Measurements from ENCODE around the gene ZFR2.
"Not testable (repeated sequence)": the region's sequence is repeated elsewhere in the genome, so short reads cannot be mapped to it uniquely, and the experiment has no call there.

The ZFR2 gene

GRCh38 chr19:3817761-3818160, 51.1 kb downstream of the ZFR2 start:
- no peak overlapping the region for H3K27ac ChIP-seq
- TF ChIP-seq Cebpa-rat (IDR thresholded peaks at IDR 0.05): no peak
- peak overlapping the region; percentile 73 for H3K4me2 ChIP-seq
- no peak overlapping the region for H3K4me3 ChIP-seq
- H3K27me3 ChIP-seq: no peaks in the 10 kb centered on the region
- H4K20me1 ChIP-seq: no peaks in the 10 kb centered on the region
- H3K36me3 ChIP-seq: no peaks in the 10 kb centered on the region
- H3K9me3 ChIP-seq: no peaks in the 10 kb centered on the region
- peaks cover 76% of the 10 kb centered on the region for H3K4me1 ChIP-seq
- H3K9ac ChIP-seq: no peak overlapping the region

- H3K27ac ChIP-seq: no peak overlapping the region
- H3K4me1 ChIP-seq: peaks cover 85% of the 10 kb centered on the region
- H4K20me1 ChIP-seq: no peaks in the 10 kb centered on the region
- no peaks in the 10 kb centered on the region for H3K9me3 ChIP-seq
- no peak for TF ChIP-seq Cebpa-rat (IDR thresholded peaks at IDR 0.05)
- H3K9ac ChIP-seq: no peak overlapping the region
- no peaks in the 10 kb centered on the region for H3K36me3 ChIP-seq
- no peak overlapping the region for H3K4me3 ChIP-seq
- peak overlapping the region; percentile 16; the same call in 1 of the 2 replicates for H3K4me2 ChIP-seq
- no peaks in the 10 kb centered on the region for H3K27me3 ChIP-seq
These were observed 52.1 kb downstream of the ZFR2 start for GRCh38 chr19:3816566-3817218.

GRCh38 chr19:3816148-3816547, 52.7 kb downstream of the ZFR2 start:
- Histone ChIP-seq H3K4me2 (peak overlapping the region; percentile 16; the same call in 1 of the 2 replicates), H3K4me1 (peaks cover 90% of the 10 kb centered on the region)
- H3K4me3 ChIP-seq, H3K36me3 ChIP-seq, H3K27me3 ChIP-seq, H3K9me3 ChIP-seq, H3K9ac ChIP-seq, H3K27ac ChIP-seq, H4K20me1 ChIP-seq: not testable (repeated sequence)

- Histone ChIP-seq H3K4me1 (peaks cover 100% of the 10 kb centered on the region), H3K27ac (peak overlapping the region; percentile 82), H4K20me1 (no peaks in the 10 kb centered on the region), H3K9ac (no peak overlapping the region), H3K4me3 (no peak overlapping the region), H3K36me3 (no peaks in the 10 kb centered on the region), H3K4me2 (peak overlapping the region; percentile 87), H3K9me3 (no peaks in the 10 kb centered on the region), H3K27me3 (no peaks in the 10 kb centered on the region)
- TF ChIP-seq Cebpa-rat (IDR thresholded peaks at IDR 0.05): no peak
These were observed 54.2 kb downstream of the ZFR2 start for GRCh38 chr19:3814648-3815047.

- Histone ChIP-seq H3K27me3 (no peaks in the 10 kb centered on the region), H3K9me3 (no peaks in the 10 kb centered on the region), H4K20me1 (no peaks in the 10 kb centered on the region), H3K4me2 (peak overlapping the region; percentile 87), H3K27ac (peak overlapping the region; percentile 82), H3K9ac (peak overlapping the region; percentile 54; the same call in 1 of the 2 replicates), H3K4me3 (peak overlapping the region; percentile 35; the same call in 1 of the 2 replicates), H3K4me1 (peaks cover 100% of the 10 kb centered on the region), H3K36me3 (no peaks in the 10 kb centered on the region)
- no peak for TF ChIP-seq Cebpa-rat (IDR thresholded peaks at IDR 0.05)
These were observed 55.1 kb downstream of the ZFR2 start for GRCh38 chr19:3813473-3814392.

- Histone ChIP-seq H3K27ac (peak overlapping the region; percentile 76), H3K9ac (peak overlapping the region; percentile 54), H4K20me1 (no peaks in the 10 kb centered on the region)
These were observed 58.0 kb downstream of the ZFR2 start for GRCh38 chr19:3810708-3811355.

GRCh38 chr19:3809881-3810707, 58.7 kb downstream of the ZFR2 start:
- Histone ChIP-seq H3K27ac (peak overlapping the region; percentile 76), H3K9me3 (no peaks in the 10 kb centered on the region), H3K9ac (peak overlapping the region; percentile 54), H3K4me3 (no peak overlapping the region), H3K4me1 (peaks cover 66% of the 10 kb centered on the region), H3K36me3 (no peaks in the 10 kb centered on the region), H3K4me2 (peak overlapping the region; percentile 87), H4K20me1 (no peaks in the 10 kb centered on the region), H3K27me3 (no peaks in the 10 kb centered on the region)
- TF ChIP-seq Cebpa-rat (IDR thresholded peaks at IDR 0.05): no peak

More at GRCh38 chr19:3810708-3811355, 58.0 kb downstream of the ZFR2 start:
- no peak for TF ChIP-seq Cebpa-rat (IDR thresholded peaks at IDR 0.05)
- H3K4me1 ChIP-seq: peaks cover 73% of the 10 kb centered on the region
- H3K36me3 ChIP-seq: no peaks in the 10 kb centered on the region
- H3K4me3 ChIP-seq: no peak overlapping the region
- peak overlapping the region; percentile 87 for H3K4me2 ChIP-seq
- H3K9me3 ChIP-seq: no peaks in the 10 kb centered on the region
- H3K27me3 ChIP-seq: no peaks in the 10 kb centered on the region

GRCh38 chr19:3808420-3809143, 60.3 kb downstream of the ZFR2 start:
- H3K9me3 ChIP-seq: no peaks in the 10 kb centered on the region
- H3K4me3 ChIP-seq: no peak overlapping the region
- TF ChIP-seq Cebpa-rat (IDR thresholded peaks at IDR 0.05): no peak
- H3K27me3 ChIP-seq: no peaks in the 10 kb centered on the region
- no peaks in the 10 kb centered on the region for H4K20me1 ChIP-seq
- no peak overlapping the region for H3K9ac ChIP-seq
- no peaks in the 10 kb centered on the region for H3K36me3 ChIP-seq
- peak overlapping the region; percentile 26; the same call in 1 of the 2 replicates for H3K27ac ChIP-seq
- H3K4me2 ChIP-seq: peak overlapping the region; percentile 87; the same call in 1 of the 2 replicates
- peaks cover 50% of the 10 kb centered on the region for H3K4me1 ChIP-seq

All from BLaER1 (cell line).